Measurements from ENCODE around the gene RTP5. TPM values are rescaled to one million over a fixed set of nuclear protein-coding genes. Genes with fewer than 3 reads are reported as not detected.

RTP5 gene
- total RNA-seq, 1 donor from 2014 or later = not detected

GRCh38 chr2:241900251-241901017, 30.9 kb downstream of the RTP5 start:
- Histone ChIP-seq H4K20me1 (ENCODE audit: insufficient read depth, low read length) (no peaks in the 10 kb centered on the region), H3K4me2 (ENCODE audit: low read length) (no peak overlapping the region), H3K79me2 (ENCODE audit: insufficient read depth, low read length) (no peaks in the 10 kb centered on the region), H3K27ac (ENCODE audit: low read depth, low read length) (no peak overlapping the region), H3K4me3 (ENCODE audit: insufficient read depth, low read depth, low read length) (no peak overlapping the region), H3K27me3 (ENCODE audit: insufficient read depth, low read length) (peaks cover 7% of the 10 kb centered on the region), H3K9me3 (ENCODE audit: insufficient read depth, low read depth, low read length) (no peaks in the 10 kb centered on the region), H3K9ac (ENCODE audit: low read length) (no peak overlapping the region), H3K4me1 (ENCODE audit: insufficient read depth, low read length) (peaks cover 3% of the 10 kb centered on the region), H2AFZ (ENCODE audit: low read depth, low read length) (no peak overlapping the region), H3K36me3 (ENCODE audit: insufficient read depth, low read length) (no peaks in the 10 kb centered on the region)
- Mint-ChIP-seq H3K4me3 (ENCODE audit: unreplicated experiment) (no peak overlapping the region), H3K27ac (ENCODE audit: unreplicated experiment) (no peak overlapping the region), H3K27me3 (ENCODE audit: low read depth, unreplicated experiment) (peaks cover 15% of the 10 kb centered on the region), H3K4me1 (ENCODE audit: low read depth, unreplicated experiment) (peaks cover 11% of the 10 kb centered on the region), H3K36me3 (ENCODE audit: low read depth, unreplicated experiment) (peaks cover 3% of the 10 kb centered on the region), H3K9me3 (ENCODE audit: unreplicated experiment) (no peaks in the 10 kb centered on the region)
- FAIRE-seq (no peak), DNase-seq (ENCODE audit: low read depth) (no peak)
- TF ChIP-seq EZH2 (IDR thresholded peaks at IDR 0.05; ENCODE audit: insufficient read depth, low read length) (no peak), CTCF (IDR thresholded peaks at IDR 0.05; ENCODE audit: insufficient read depth, low read depth, low read length) (no peak)

GRCh38 chr2:241901018-241901380, 31.5 kb downstream of the RTP5 start:
- H3K4me1 ChIP-seq (ENCODE audit: insufficient read depth, low read length) = peaks cover 3% of the 10 kb centered on the region
- no peaks in the 10 kb centered on the region for H4K20me1 ChIP-seq (ENCODE audit: insufficient read depth, low read length)

More at GRCh38 chr2:241901018-241901380, 31.5 kb downstream of the RTP5 start:
- no peaks in the 10 kb centered on the region for H3K9me3 Mint-ChIP-seq (ENCODE audit: unreplicated experiment)
- H3K9ac ChIP-seq (ENCODE audit: low read length) = no peak overlapping the region
- H2AFZ ChIP-seq (ENCODE audit: low read depth, low read length) = no peak overlapping the region
- DNase-seq (ENCODE audit: low read depth) = no peak
- H3K9me3 ChIP-seq (ENCODE audit: insufficient read depth, low read depth, low read length) = no peaks in the 10 kb centered on the region
- no peak overlapping the region for H3K4me3 ChIP-seq (ENCODE audit: insufficient read depth, low read depth, low read length)
- no peak overlapping the region for H3K4me3 Mint-ChIP-seq (ENCODE audit: unreplicated experiment)
- H3K27ac ChIP-seq (ENCODE audit: low read depth, low read length) = no peak overlapping the region
- no peak overlapping the region for H3K4me2 ChIP-seq (ENCODE audit: low read length)
- no peaks in the 10 kb centered on the region for H3K36me3 ChIP-seq (ENCODE audit: insufficient read depth, low read length)
- peaks cover 11% of the 10 kb centered on the region for H3K4me1 Mint-ChIP-seq (ENCODE audit: low read depth, unreplicated experiment)
- H3K36me3 Mint-ChIP-seq (ENCODE audit: low read depth, unreplicated experiment) = peaks cover 3% of the 10 kb centered on the region
- H3K27ac Mint-ChIP-seq (ENCODE audit: unreplicated experiment) = no peak overlapping the region
- peaks cover 7% of the 10 kb centered on the region for H3K27me3 ChIP-seq (ENCODE audit: insufficient read depth, low read length)
- no peaks in the 10 kb centered on the region for H3K79me2 ChIP-seq (ENCODE audit: insufficient read depth, low read length)
- peaks cover 18% of the 10 kb centered on the region for H3K27me3 Mint-ChIP-seq (ENCODE audit: low read depth, unreplicated experiment)
- TF ChIP-seq EZH2 (IDR thresholded peaks at IDR 0.05; ENCODE audit: insufficient read depth, low read length) = no peak
- TF ChIP-seq CTCF (IDR thresholded peaks at IDR 0.05; ENCODE audit: insufficient read depth, low read depth, low read length) = no peak
- FAIRE-seq = no peak
